ENCODE data around the gene SH2D4B. TPM values are rescaled to one million over a fixed set of nuclear protein-coding genes. Genes with fewer than 3 reads are reported as not detected.

The SH2D4B gene
- total RNA-seq, 2 experiments from 2014 or later = 0.03 TPM; not detected in 1

GRCh38 chr10:80596391-80597257, 58.9 kb downstream of the SH2D4B start:
- intact Hi-C loops (cut with micrococcal nuclease; ENCODE audit: unreplicated experiment) = no loop called here

GRCh38 chr10:80598084-80598798, 60.5 kb downstream of the SH2D4B start:
- Histone ChIP-seq H3K4me2 (ENCODE audit: low read length) (no peak overlapping the region), H3K36me3 (ENCODE audit: insufficient read depth, low read length) (no peaks in the 10 kb centered on the region), H3K9me2 (ENCODE audit: insufficient read depth, low read length) (no peaks in the 10 kb centered on the region), H2AFZ (ENCODE audit: low read length) (0 out of 2 replicates have a peak overlapping the region, but pooled peaks have one; percentile 27), H4K20me1 (ENCODE audit: insufficient read depth, low read length) (no peaks in the 10 kb centered on the region), H3K4me3 (ENCODE audit: low read depth, low read length, poor library complexity, severe bottlenecking) (no peak overlapping the region), H3K27ac (ENCODE audit: low read depth, low read length, poor library complexity, severe bottlenecking) (no peak overlapping the region), H3K79me2 (ENCODE audit: insufficient read depth, low read depth, low read length) (no peaks in the 10 kb centered on the region), H3K4me1 (ENCODE audit: insufficient read depth, low read length, poor library complexity, severe bottlenecking) (no peaks in the 10 kb centered on the region), H3K9me3 (ENCODE audit: low read length) (no peaks in the 10 kb centered on the region)
- POLR2A ChIA-PET = interaction anchor here (0.8 to 1.2 kb wide), 2 partner anchors 10 to 25 kb away, joined by 3 read pairs; no protein-coding TSS in a partner anchor
- DNase-seq (ENCODE audit: low spot score) = no peak
- no TSS peak for BruUV-seq (replicated peaks)
- intact Hi-C loops (cut with micrococcal nuclease; ENCODE audit: unreplicated experiment) = no loop called here
- CTCF ChIA-PET (ENCODE audit: unreplicated experiment) = no interaction called here
- TF ChIP-seq CTCF (conservative IDR thresholded peaks at IDR 0.05; ENCODE audit: low read length) (no peak), EZH2phosphoT487 (IDR thresholded peaks at IDR 0.05; ENCODE audit: borderline replicate concordance, low read depth, low read length) (no peak)

More at GRCh38 chr10:80596391-80597257, 58.9 kb downstream of the SH2D4B start:
- H3K4me2 ChIP-seq (ENCODE audit: low read length) = no peak overlapping the region
- H3K4me1 ChIP-seq (ENCODE audit: insufficient read depth, low read length, poor library complexity, severe bottlenecking) = no peaks in the 10 kb centered on the region
- H3K79me2 ChIP-seq (ENCODE audit: insufficient read depth, low read depth, low read length) = no peaks in the 10 kb centered on the region
- TF ChIP-seq CTCF (conservative IDR thresholded peaks at IDR 0.05; ENCODE audit: low read length) (peak; percentile 87), EZH2phosphoT487 (IDR thresholded peaks at IDR 0.05; ENCODE audit: borderline replicate concordance, low read depth, low read length) (no peak)
- no peaks in the 10 kb centered on the region for H3K9me3 ChIP-seq (ENCODE audit: low read length)
- BruUV-seq (replicated peaks) = no TSS peak
- H3K4me3 ChIP-seq (ENCODE audit: low read depth, low read length, poor library complexity, severe bottlenecking) = no peak overlapping the region
- H4K20me1 ChIP-seq (ENCODE audit: insufficient read depth, low read length) = no peaks in the 10 kb centered on the region
- DNase-seq (ENCODE audit: low spot score) = peak; percentile 57
- no peaks in the 10 kb centered on the region for H3K9me2 ChIP-seq (ENCODE audit: insufficient read depth, low read length)
- H3K36me3 ChIP-seq (ENCODE audit: insufficient read depth, low read length) = no peaks in the 10 kb centered on the region
- H3K27ac ChIP-seq (ENCODE audit: low read depth, low read length, poor library complexity, severe bottlenecking) = no peak overlapping the region
- POLR2A ChIA-PET = no interaction called here
- CTCF ChIA-PET (ENCODE audit: unreplicated experiment) = interaction anchor here (1.0 kb wide), 1 partner anchor 65 kb away, joined by 3 read pairs; no protein-coding TSS in a partner anchor
- no peak overlapping the region for H2AFZ ChIP-seq (ENCODE audit: low read length)

All from OCI-LY7 (cell line).